ENCODE results near the gene TRABD2B.

- TF ChIP-seq CTCF (IDR thresholded peaks at IDR 0.05) (no peak), ZNF121 (CRISPR knock-in tag; IDR thresholded peaks at IDR 0.05) (no peak), MLX (CRISPR knock-in tag; IDR thresholded peaks at IDR 0.05) (no peak), ZBTB21 (CRISPR knock-in tag; IDR thresholded peaks at IDR 0.05; ENCODE audit: borderline replicate concordance) (no peak)
Observed at GRCh38 chr1:48030696-48031365, 33.6 kb upstream of the TRABD2B start.

Measured in WTC11 (cell line).